GM10248 (cell line): ENCODE data around the gene TMEM14A.

Experiments
- CTCF ChIA-PET: fragments of 300-600 bp; sonication (Branson Sonifier 250); formaldehyde crosslinking; extraction: SDS; loops from one replicate; lab custom pipeline; 2021; ENCODE audit warnings: antibody characterized with exemption; lab: Yijun Ruan, JAX
- POLR2A ChIA-PET: fragments of 350-650 bp; sonication (Branson Sonifier 250); formaldehyde crosslinking; extraction: SDS; loops from one replicate; lab custom pipeline; 2020; ENCODE audit warnings: antibody characterized with exemption; lab: Yijun Ruan, JAX
- DNase-seq: peaks from one replicate; pipeline ENCODE4 v3.0.0; 2012; ENCODE audit errors: extremely low spot score
- CTCF ChIP-seq: IDR thresholded peaks from 2 replicates; pipeline ENCODE4 v1.5.1; 2012; ENCODE audit warnings: mild to moderate bottlenecking, low read depth; ENCODE audit errors: extremely low read depth, missing control alignments, control extremely low read depth

The TMEM14A gene

GRCh38 chr6:52641826-52642225 lies 29.1 kb upstream of the TMEM14A start:
- TF ChIP-seq CTCF: no peak
- DNase-seq: no peak
- CTCF ChIA-PET: interaction anchor here (1.0 to 4.8 kb wide), 4 partner anchors 9 to 226 kb away, joined by 3 to 40 read pairs (median 5); partner anchors contain the start of gene EFHC1
- POLR2A ChIA-PET: no interaction called here

DNA sequence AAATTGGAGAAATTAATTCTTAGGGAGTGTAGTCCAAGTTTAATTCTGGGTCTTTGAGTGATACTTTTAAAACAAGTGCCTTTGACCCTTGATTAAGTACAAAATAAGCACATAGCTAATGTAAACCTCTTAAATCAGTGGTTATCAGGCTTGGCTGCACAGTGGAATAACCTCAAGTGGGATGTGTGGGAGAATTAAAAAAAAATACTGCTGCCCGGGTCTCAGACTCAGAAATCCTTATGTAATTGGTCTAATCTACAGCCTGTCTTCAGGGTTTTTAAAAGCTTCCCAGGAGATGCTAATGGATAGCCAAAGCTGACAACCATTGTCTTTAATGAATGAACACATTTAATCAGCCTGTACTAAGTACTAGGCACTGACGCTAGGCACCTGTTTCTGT lies 28.5 kb upstream of the TMEM14A start:
- CTCF ChIA-PET: interaction anchor here (0.7 to 4.8 kb wide), 4 partner anchors 9 to 226 kb away, joined by 3 to 40 read pairs (median 5); no protein-coding TSS in a partner anchor
- POLR2A ChIA-PET: no interaction called here
- no peak for TF ChIP-seq CTCF
- DNase-seq: no peak

DNA sequence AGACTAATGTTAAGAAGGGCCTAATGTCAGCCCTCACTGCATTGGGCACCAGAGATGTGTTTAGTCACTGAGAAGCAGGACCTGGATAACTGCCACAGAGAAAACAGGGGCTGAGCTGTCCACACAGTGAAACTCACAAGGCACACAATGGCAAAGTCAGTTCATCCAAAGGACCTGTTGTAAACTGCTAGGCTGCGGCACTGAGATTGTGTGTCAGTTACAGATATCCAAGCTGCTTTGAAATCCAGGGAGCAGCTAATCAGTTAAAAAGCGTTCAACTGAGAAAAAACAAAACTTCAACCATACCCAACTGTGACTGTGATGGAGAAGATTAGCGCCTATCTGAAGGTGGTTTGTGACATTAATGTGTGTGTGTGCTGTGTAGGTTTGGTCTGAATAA lies 27.8 kb upstream of the TMEM14A start:
- ChIA-PET POLR2A (no interaction called here), CTCF (interaction anchor here (1.1 to 3.0 kb wide), 2 partner anchors 9 to 19 kb away, joined by 5 to 7 read pairs; no protein-coding TSS in a partner anchor)
- no peak for DNase-seq
- TF ChIP-seq CTCF: no peak

DNA sequence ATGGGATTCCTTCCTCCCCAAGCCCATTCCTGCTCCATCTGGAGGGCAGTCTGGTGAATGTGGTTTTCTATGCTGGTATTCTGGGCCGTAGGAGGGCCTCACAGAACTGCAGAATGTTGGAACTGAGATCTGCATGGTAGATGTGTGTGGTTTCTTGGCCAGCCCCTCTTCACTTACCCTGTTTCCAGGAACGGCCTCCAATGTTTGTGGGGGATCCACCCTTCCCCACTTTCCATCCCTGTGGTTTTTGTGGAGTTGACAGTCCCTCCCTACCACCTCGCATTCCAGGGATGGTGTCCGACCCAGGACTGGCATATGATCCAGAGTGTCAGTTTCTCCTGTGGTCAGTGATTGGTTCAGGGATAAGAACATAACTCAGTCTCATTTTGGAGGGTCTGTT lies 26.7 kb upstream of the TMEM14A start:
- ChIA-PET POLR2A (no interaction called here), CTCF (interaction anchor here (1.1 kb wide), 1 partner anchor 8 kb away, joined by 5 read pairs; no protein-coding TSS in a partner anchor)
- no peak for DNase-seq
- no peak for TF ChIP-seq CTCF

DNA sequence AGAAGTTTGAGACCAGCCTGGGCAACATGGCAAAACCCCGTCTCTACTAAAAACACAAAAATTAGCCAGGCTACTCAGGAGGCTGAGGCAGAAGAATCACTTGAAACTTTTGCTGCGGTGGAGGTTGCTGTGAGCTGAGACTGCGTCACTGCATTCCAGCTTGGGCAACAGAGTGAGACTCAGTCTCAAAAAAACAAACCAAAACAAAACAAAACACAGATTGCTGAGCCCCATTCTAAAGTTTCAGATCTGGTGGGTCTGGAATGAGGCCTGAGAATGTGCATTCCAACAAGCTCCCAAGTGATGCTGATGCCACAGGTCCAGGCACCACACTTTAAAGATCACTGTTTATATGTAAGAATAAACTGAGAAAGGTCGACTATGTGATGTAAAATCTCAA lies 24.9 kb upstream of the TMEM14A start:
- no peak for TF ChIP-seq CTCF
- ChIA-PET POLR2A (no interaction called here), CTCF (interaction anchor here (2.1 to 10.6 kb wide), 2 partner anchors 16 to 51 kb away, joined by 4 to 111 read pairs; no protein-coding TSS in a partner anchor)
- no peak for DNase-seq

GRCh38 chr6:52647199-52647598 lies 23.7 kb upstream of the TMEM14A start:
- DNase-seq: no peak
- ChIA-PET CTCF (interaction anchor here (1.1 to 10.6 kb wide), 3 partner anchors 15 to 52 kb away, joined by 3 to 111 read pairs (median 4); no protein-coding TSS in a partner anchor), POLR2A (no interaction called here)
- TF ChIP-seq CTCF: no peak
